Fibroblast of lung (primary cell): Measurements from ENCODE around the gene TRPM5. TPM values are rescaled to one million over a fixed set of nuclear protein-coding genes. Genes with fewer than 3 reads are reported as not detected.

Experiments used
- DNase-seq, 2 donors: peaks; one replicate each; pipeline versions ENCODE4 v3.0.0 to v3.0.0-alpha.2; 2010; ENCODE audit warnings: low read depth in 2 of 2
- H2AFZ ChIP-seq: 2 replicates; pipeline ENCODE4 v1.5.1; 2012; ENCODE audit warnings: low read length, control low read depth, inconsistent platforms
- H3K27ac ChIP-seq: 2 replicates; pipeline ENCODE4 v1.5.1; 2011; ENCODE audit warnings: low read length, control low read depth; ENCODE audit not compliant: insufficient read depth
- H3K27me3 ChIP-seq: 2 replicates; pipeline ENCODE4 v1.5.1; 2011; ENCODE audit warnings: mild to moderate bottlenecking, low read length; ENCODE audit not compliant: control insufficient read depth, insufficient read depth
- H3K36me3 ChIP-seq: 2 replicates; pipeline ENCODE4 v1.5.1; 2011; ENCODE audit warnings: low read length; ENCODE audit not compliant: control insufficient read depth, insufficient read depth
- H3K4me1 ChIP-seq: 2 replicates; pipeline ENCODE4 v1.5.1; 2011; ENCODE audit warnings: low read length; ENCODE audit not compliant: control insufficient read depth, insufficient read depth; ENCODE audit errors: extremely low read depth
- H3K4me2 ChIP-seq: 2 replicates; pipeline ENCODE4 v1.5.1; 2011; ENCODE audit warnings: low read length, control low read depth; ENCODE audit not compliant: insufficient read depth; ENCODE audit errors: extremely low read depth
- H3K4me3 ChIP-seq, 4 experiments: fragments of 200-600 bp in 1 of 4; sonication (generic) in 1 of 4; replicated peaks in 1 of 4; 2 replicates each; pipeline ENCODE4 v1.5.1; 2011 to 2016; ENCODE audit warnings: low read length in 4 of 4, low read depth in 3 of 4, mild to moderate bottlenecking in 3 of 4, control low read depth in 2 of 4, inconsistent platforms in 1 of 4, mixed read lengths in 1 of 4; ENCODE audit not compliant: insufficient read depth in 1 of 4; ENCODE audit errors: control extremely low read depth in 1 of 4
- H3K79me2 ChIP-seq: 2 replicates; pipeline ENCODE4 v1.5.1; 2012; ENCODE audit warnings: mild to moderate bottlenecking, low read length, inconsistent platforms; ENCODE audit not compliant: control insufficient read depth, insufficient read depth
- H3K9ac ChIP-seq: 2 replicates; pipeline ENCODE4 v1.5.1; 2011; ENCODE audit warnings: mild to moderate bottlenecking, low read length, control low read depth; ENCODE audit not compliant: insufficient read depth
- H3K9me3 ChIP-seq: 2 replicates; pipeline ENCODE4 v1.5.1; 2012; ENCODE audit warnings: low read depth, low read length; ENCODE audit not compliant: control insufficient read depth, insufficient read depth
- H4K20me1 ChIP-seq: 2 replicates; pipeline ENCODE4 v1.5.1; 2011; ENCODE audit warnings: low read length; ENCODE audit not compliant: control insufficient read depth, insufficient read depth; ENCODE audit errors: extremely low read depth
- EZH2 ChIP-seq: IDR thresholded peaks from 2 replicates; pipeline ENCODE4 v1.5.1; 2012; ENCODE audit warnings: low read length, control low read depth, mild to moderate bottlenecking; ENCODE audit errors: missing control alignments
- polyA plus RNA-seq, 2 donors: library from polyadenylated mRNA; depleted of rRNA in 1 of 2; stranded (reverse) in 1 of 2; unstranded in 1 of 2; fragments of >200 nt; gene quantifications; 2 replicates each; pipeline ENCODE4 v1.2.1, GENCODE V29; 2011 to 2012; ENCODE audit warnings: missing spikeins in 1 of 2
- total RNA-seq: library from RNA; depleted of rRNA; stranded (reverse); fragments of >200 nt; gene quantifications from 2 replicates; pipeline ENCODE4 v1.2.1, GENCODE V29; 2014
- TF ChIP-seq, protein P1 (sequence below), 2 donors: IDR thresholded peaks in 1 of 2; conservative IDR thresholded peaks in 1 of 2; 1 replicate in 1 of 2; 2 replicates in 1 of 2; pipeline ENCODE4 v1.5.1; 2011 to 2012; ENCODE audit warnings: low read length in 2 of 2, control low read depth in 1 of 2, inconsistent platforms in 1 of 2, low read depth in 1 of 2, mild to moderate bottlenecking in 1 of 2

The TRPM5 gene
- total and polyA plus RNA-seq, 2 donors (not counting 1 experiment from before 2014, with no cell fraction given) = not detected

DNA sequence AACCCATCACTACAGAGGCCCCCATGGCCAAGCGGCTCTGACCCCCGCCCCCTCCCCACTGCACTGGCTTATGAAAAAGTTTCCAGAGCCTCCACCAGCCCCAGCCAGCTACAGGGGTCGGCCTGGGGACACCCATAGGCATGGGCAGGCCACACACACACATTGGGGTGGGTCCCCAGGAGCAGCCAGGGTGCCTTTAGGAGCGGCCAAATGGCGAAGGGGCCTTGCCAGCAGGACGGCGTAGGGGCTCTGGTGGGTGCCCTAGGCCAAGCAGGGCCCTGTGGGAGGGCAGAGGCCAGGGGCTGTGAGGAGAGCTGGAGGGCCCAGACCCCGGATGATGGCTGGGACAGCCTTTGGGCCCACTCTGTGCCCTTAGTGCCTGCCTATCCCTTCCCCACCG, 33.7 kb downstream of the TRPM5 start:
- H2AFZ ChIP-seq = no peak overlapping the region
- no peaks in the 10 kb centered on the region for H4K20me1 ChIP-seq
- H3K4me1 ChIP-seq = no peaks in the 10 kb centered on the region
- H3K79me2 ChIP-seq = no peaks in the 10 kb centered on the region
- H3K36me3 ChIP-seq = no peaks in the 10 kb centered on the region
- no peak overlapping the region for H3K4me2 ChIP-seq
- H3K4me3 ChIP-seq = no peak overlapping the region
- H3K9ac ChIP-seq = no peak overlapping the region
- H3K27me3 ChIP-seq = peaks cover 5% of the 10 kb centered on the region
- TF ChIP-seq, protein P1, sequence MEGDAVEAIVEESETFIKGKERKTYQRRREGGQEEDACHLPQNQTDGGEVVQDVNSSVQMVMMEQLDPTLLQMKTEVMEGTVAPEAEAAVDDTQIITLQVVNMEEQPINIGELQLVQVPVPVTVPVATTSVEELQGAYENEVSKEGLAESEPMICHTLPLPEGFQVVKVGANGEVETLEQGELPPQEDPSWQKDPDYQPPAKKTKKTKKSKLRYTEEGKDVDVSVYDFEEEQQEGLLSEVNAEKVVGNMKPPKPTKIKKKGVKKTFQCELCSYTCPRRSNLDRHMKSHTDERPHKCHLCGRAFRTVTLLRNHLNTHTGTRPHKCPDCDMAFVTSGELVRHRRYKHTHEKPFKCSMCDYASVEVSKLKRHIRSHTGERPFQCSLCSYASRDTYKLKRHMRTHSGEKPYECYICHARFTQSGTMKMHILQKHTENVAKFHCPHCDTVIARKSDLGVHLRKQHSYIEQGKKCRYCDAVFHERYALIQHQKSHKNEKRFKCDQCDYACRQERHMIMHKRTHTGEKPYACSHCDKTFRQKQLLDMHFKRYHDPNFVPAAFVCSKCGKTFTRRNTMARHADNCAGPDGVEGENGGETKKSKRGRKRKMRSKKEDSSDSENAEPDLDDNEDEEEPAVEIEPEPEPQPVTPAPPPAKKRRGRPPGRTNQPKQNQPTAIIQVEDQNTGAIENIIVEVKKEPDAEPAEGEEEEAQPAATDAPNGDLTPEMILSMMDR (conservative IDR thresholded peaks at IDR 0.05 in 1 of 2, IDR thresholded peaks at IDR 0.05 in 1 of 2; ENCODE audit: low read depth in 1 of 2, low read length in 2 of 2) = no peak
- no peak for TF ChIP-seq EZH2
- H3K27ac ChIP-seq = no peak overlapping the region
- DNase-seq = no peak
- H3K9me3 ChIP-seq = no peaks in the 10 kb centered on the region

DNA sequence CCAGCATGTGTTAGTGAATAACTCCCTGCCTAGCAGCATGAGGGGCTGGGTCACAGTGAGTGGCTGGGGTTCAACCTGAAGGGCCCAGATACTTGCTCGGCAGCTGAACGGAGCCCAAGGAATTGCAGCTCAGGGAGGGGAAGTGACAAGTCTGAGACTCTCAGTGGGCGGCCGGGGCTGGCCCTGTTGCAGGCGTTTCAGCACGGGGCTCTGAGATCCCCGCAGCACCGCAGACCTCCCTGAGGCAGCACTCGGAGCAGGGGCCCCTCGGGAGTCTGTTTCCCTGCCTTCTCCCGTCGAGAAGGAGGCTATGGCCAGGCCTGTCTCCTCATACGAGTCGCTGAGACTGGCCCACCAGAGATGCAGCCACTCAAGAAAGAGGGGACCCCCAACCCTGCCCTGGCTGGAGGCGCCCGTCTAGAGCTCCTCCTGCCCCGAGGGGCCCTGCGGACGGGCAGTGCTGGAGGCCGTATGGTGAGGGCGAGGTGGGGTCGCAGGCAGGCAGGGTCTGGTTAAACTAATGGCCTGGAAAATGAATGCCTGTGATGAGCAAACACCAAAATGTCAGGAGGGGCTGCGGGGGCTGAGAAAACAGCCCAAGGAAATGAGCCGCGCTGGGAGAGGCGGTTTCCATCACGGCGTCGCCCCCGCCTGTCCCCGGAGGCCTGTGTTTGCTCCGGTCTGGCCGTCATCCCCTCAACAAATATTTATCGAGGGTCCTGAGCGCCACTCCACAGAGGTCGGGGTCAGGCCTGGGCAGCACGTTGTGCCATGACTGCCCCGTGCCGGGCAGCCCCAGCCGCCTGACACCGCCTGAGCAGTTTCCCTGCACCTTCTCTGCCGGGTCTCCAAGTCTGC, 34.5 kb downstream of the TRPM5 start:
- TF ChIP-seq, protein P1 (conservative IDR thresholded peaks at IDR 0.05 in 1 of 2, IDR thresholded peaks at IDR 0.05 in 1 of 2; ENCODE audit: low read depth in 1 of 2, low read length in 2 of 2) = no peak
- peak; percentile 46 for TF ChIP-seq EZH2
- no peaks in the 10 kb centered on the region for H3K4me1 ChIP-seq
- no peak overlapping the region for H3K4me2 ChIP-seq
- no peaks in the 10 kb centered on the region for H3K36me3 ChIP-seq
- H3K9ac ChIP-seq = no peak overlapping the region
- H4K20me1 ChIP-seq = no peaks in the 10 kb centered on the region
- no peak overlapping the region for H3K4me3 ChIP-seq
- peaks cover 5% of the 10 kb centered on the region for H3K27me3 ChIP-seq
- no peaks in the 10 kb centered on the region for H3K79me2 ChIP-seq
- H3K9me3 ChIP-seq = no peaks in the 10 kb centered on the region
- no peak overlapping the region for H3K27ac ChIP-seq
- DNase-seq = no peak
- H2AFZ ChIP-seq = no peak overlapping the region

DNA sequence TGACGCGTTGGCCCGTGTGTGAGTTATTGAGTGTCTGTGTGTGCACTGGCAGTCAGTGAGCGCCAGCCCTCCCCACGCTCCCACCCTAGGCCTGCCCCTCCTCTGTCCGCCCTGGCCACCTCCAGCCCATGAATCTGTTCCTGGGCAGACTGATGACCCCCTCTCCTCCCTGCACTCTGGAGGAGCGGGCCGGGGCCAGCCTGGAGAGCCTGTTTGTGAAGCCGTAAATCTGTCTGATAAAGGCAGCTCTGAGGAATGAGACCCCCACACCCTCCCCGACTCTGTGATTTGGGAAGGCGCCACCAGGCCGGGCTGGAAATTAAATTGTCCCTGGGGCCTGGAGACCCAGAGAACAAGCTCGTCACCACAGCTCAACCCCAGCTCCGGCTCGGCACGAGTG, 35.2 kb downstream of the TRPM5 start:
- Histone ChIP-seq H2AFZ (no peak overlapping the region), H3K4me2 (no peak overlapping the region), H3K9ac (no peak overlapping the region), H3K9me3 (no peaks in the 10 kb centered on the region), H3K36me3 (no peaks in the 10 kb centered on the region), H4K20me1 (no peaks in the 10 kb centered on the region), H3K4me1 (no peaks in the 10 kb centered on the region), H3K27me3 (peaks cover 5% of the 10 kb centered on the region), H3K79me2 (no peaks in the 10 kb centered on the region), H3K4me3 (no peak overlapping the region), H3K27ac (no peak overlapping the region)
- no peak for DNase-seq
- TF ChIP-seq EZH2 = no peak
- TF ChIP-seq, protein P1 (conservative IDR thresholded peaks at IDR 0.05 in 1 of 2, IDR thresholded peaks at IDR 0.05 in 1 of 2; ENCODE audit: low read depth in 1 of 2, low read length in 2 of 2) = no peak
